ENCODE results near the gene PAEP. TPM values are rescaled to one million over a fixed set of nuclear protein-coding genes. Genes with fewer than 3 reads are reported as not detected.

The PAEP gene
- not detected in 2 replicates for total RNA-seq

DNA sequence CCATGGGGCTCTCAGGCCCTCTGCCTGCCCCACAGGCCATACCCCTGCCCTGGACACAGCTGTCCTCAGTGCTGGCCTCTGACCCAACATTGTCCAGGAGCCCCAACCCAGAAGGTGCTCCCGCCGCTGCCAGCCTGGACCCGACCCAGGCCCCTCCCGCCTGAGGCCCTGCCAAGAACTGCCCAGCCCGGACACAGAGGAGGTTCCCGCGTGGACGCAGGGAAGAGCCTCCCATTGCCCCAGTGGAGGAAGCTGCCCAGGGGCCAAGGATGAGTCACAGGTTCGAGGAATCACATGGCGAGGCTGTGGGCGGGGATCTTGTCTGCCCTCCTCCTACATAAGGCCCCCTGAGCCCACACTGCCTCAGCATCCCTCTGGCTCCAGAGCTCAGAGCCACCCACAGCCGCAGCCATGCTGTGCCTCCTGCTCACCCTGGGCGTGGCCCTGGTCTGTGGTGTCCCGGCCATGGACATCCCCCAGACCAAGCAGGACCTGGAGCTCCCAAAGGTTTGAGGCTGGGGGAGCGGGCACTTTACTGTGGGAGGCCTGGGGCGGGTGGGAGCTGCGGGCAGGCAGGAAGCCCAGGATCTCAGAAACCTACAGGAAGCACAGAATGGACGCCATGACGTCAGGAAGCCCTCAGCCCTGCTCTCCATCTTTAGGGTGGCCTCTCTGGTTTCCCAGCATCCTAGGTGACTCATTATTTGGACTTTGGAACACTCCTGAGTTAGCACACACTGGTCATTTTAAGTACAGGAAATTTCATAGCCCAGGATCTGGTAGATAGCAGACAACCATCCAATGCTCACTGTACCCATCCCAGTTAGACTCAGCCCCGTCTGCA lies at the start of gene PAEP:
PAEP (plus strand) TSS at position 366 of the 844 bp plus-strand sequence.

DNA sequence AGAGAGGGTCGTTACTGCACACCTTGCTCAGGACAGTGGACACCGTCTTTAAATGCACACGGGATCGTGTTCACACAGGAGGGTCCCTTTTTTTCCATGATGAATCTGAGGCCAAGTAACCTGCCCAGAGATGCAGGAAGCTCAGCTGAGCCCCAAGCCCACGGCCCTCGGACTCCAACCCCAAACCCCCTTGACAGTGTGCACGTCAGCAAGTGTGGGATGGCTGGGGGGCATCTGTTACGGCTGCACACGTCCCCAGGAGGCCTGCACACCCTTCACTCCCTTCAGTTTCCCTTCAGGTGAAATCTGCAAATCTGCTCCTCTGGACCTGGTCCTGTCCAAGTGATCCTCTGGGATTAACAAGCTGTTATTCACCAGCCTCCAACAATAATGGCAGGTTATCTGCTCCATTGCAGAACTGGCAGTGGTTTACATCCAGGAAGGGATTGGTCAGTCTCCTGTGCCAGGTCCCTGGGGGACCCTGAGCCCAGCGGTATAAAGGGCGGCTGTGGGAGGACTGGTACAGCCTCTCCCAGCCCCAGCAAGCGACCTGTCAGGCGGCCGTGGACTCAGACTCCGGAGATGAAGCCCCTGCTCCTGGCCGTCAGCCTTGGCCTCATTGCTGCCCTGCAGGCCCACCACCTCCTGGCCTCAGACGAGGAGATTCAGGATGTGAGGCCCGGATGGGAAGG lies 40.5 kb upstream of the PAEP start, which contains the start of gene LCN1:
LCN1 (plus strand) TSS at position 525 of the 692 bp plus-strand sequence; CDS start at position 583, 58 bp downstream.

DNA sequence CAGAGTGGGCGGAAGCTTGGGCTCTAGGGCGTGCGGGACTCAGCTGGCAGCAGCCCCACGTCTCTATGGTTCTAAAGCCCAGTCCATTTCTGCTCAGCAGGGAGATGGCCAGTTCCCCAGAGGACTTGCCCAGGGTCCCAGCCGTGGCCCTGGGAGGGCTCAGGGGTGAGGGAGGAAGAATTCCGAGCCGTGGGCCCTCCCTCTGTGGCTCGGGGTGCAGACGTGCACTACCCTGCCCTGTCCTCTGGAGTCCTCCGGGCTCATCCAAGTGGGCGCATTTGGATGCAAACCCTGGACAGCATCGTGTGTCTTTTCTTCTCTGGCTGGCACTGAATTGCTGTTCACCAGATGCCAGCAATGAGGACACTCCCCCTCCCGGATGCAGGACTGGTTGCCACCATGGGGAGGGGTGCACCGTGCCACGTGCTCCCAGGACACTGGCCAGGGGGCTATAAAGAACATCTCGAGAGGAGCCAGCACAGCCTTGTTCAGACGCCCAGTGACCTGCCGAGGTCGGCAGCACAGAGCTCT lies 15.8 kb upstream of the PAEP start, which contains the start of gene OBP2A:
OBP2A (plus strand) TSS at position 481 of the 531 bp plus-strand sequence. CDS start 55 bp downstream, outside the sequence.

Other genes starting within 250 kb of the PAEP start
- 9.1 and 10.0 TPM in 2 replicates for gene PPP1R26, start 82.0 kb upstream of the PAEP start, total RNA-seq
- 9.9 and 12.3 TPM in 2 replicates for gene MRPS2, start 61.1 kb upstream of the PAEP start, total RNA-seq
- not detected in 2 replicates for gene LCN1, start 40.3 kb upstream of the PAEP start, total RNA-seq
- not detected in 2 replicates for gene OBP2A, start 15.6 kb upstream of the PAEP start, total RNA-seq
- not detected in 2 replicates for gene GLT6D1, start 77.8 kb downstream of the PAEP start, total RNA-seq
- not detected in 2 replicates for gene LCN9, start 101.6 kb downstream of the PAEP start, total RNA-seq
- gene SOHLH1, start 137.7 kb downstream of the PAEP start, total RNA-seq = not detected in 2 replicates
- not detected in 2 replicates for gene KCNT1, start 140.4 kb downstream of the PAEP start, total RNA-seq

Data from dermis lymphatic vessel endothelial cell (primary cell).